Measurements from ENCODE around the gene TCERG1L.

Gene TCERG1L

GRCh38 chr10:131071721-131072120, 239.8 kb downstream of the TCERG1L start:
- no peaks in the 10 kb centered on the region for H3K9me3 ChIP-seq (ENCODE audit: control insufficient read depth, low read length)
- H3K9ac ChIP-seq = no peak overlapping the region
- no peaks in the 10 kb centered on the region for H3K36me3 ChIP-seq (ENCODE audit: control insufficient read depth, insufficient read depth, low read length)
- no peak overlapping the region for H3K27ac ChIP-seq
- TF ChIP-seq CTCF (IDR thresholded peaks at IDR 0.05) = no peak
- no peaks in the 10 kb centered on the region for H3K4me1 ChIP-seq
- no peaks in the 10 kb centered on the region for H3K27me3 ChIP-seq (ENCODE audit: control insufficient read depth, insufficient read depth, low read length)
- no peak overlapping the region for H2AFZ ChIP-seq
- H3K4me3 ChIP-seq (ENCODE audit: low read depth, low read length) = no peak overlapping the region
- H3K4me2 ChIP-seq (ENCODE audit: low read length) = no peak overlapping the region
- no peaks in the 10 kb centered on the region for H3K79me2 ChIP-seq

- Histone ChIP-seq H3K27ac (no peak overlapping the region), H3K4me3 (ENCODE audit: low read depth, low read length) (no peak overlapping the region), H3K9me3 (ENCODE audit: control insufficient read depth, low read length) (no peaks in the 10 kb centered on the region), H2AFZ (no peak overlapping the region), H3K36me3 (ENCODE audit: control insufficient read depth, insufficient read depth, low read length) (no peaks in the 10 kb centered on the region), H3K27me3 (ENCODE audit: control insufficient read depth, insufficient read depth, low read length) (no peaks in the 10 kb centered on the region), H3K9ac (no peak overlapping the region), H3K4me2 (ENCODE audit: low read length) (no peak overlapping the region), H3K4me1 (no peaks in the 10 kb centered on the region), H3K79me2 (no peaks in the 10 kb centered on the region)
- no peak for TF ChIP-seq CTCF (IDR thresholded peaks at IDR 0.05)
Measured at GRCh38 chr10:131070856-131071255, 240.7 kb downstream of the TCERG1L start.

- no peaks in the 10 kb centered on the region for H3K27me3 ChIP-seq (ENCODE audit: control insufficient read depth, insufficient read depth, low read length)
- no peak overlapping the region for H3K27ac ChIP-seq
- no peak for TF ChIP-seq CTCF (IDR thresholded peaks at IDR 0.05)
- no peaks in the 10 kb centered on the region for H3K79me2 ChIP-seq
- H3K4me1 ChIP-seq = no peaks in the 10 kb centered on the region
- no peak overlapping the region for H3K4me3 ChIP-seq (ENCODE audit: low read depth, low read length)
- no peak overlapping the region for H3K9ac ChIP-seq
- H3K4me2 ChIP-seq (ENCODE audit: low read length) = no peak overlapping the region
- H2AFZ ChIP-seq = no peak overlapping the region
- H3K36me3 ChIP-seq (ENCODE audit: control insufficient read depth, insufficient read depth, low read length) = no peaks in the 10 kb centered on the region
- no peaks in the 10 kb centered on the region for H3K9me3 ChIP-seq (ENCODE audit: control insufficient read depth, low read length)
Measured at GRCh38 chr10:131068760-131069159, 242.8 kb downstream of the TCERG1L start.

- Histone ChIP-seq H3K36me3 (ENCODE audit: control insufficient read depth, insufficient read depth, low read length) (no peaks in the 10 kb centered on the region), H2AFZ (no peak overlapping the region)
- no peak for TF ChIP-seq CTCF (IDR thresholded peaks at IDR 0.05)
Measured at GRCh38 chr10:131068311-131068710, 243.2 kb downstream of the TCERG1L start.

GRCh38 chr10:131067690-131068089, 243.8 kb downstream of the TCERG1L start:
- Histone ChIP-seq H3K36me3 (ENCODE audit: control insufficient read depth, insufficient read depth, low read length) (no peaks in the 10 kb centered on the region), H3K9ac (no peak overlapping the region), H3K27me3 (ENCODE audit: control insufficient read depth, insufficient read depth, low read length) (no peaks in the 10 kb centered on the region), H3K4me1 (no peaks in the 10 kb centered on the region), H2AFZ (no peak overlapping the region), H3K27ac (no peak overlapping the region), H3K4me2 (ENCODE audit: low read length) (no peak overlapping the region), H3K4me3 (ENCODE audit: low read depth, low read length) (no peak overlapping the region), H3K79me2 (no peaks in the 10 kb centered on the region), H3K9me3 (ENCODE audit: control insufficient read depth, low read length) (no peaks in the 10 kb centered on the region)
- TF ChIP-seq CTCF (IDR thresholded peaks at IDR 0.05) = no peak

More at GRCh38 chr10:131068311-131068710, 243.2 kb downstream of the TCERG1L start:
- Histone ChIP-seq H3K79me2 (no peaks in the 10 kb centered on the region), H3K4me2 (ENCODE audit: low read length) (no peak overlapping the region), H3K27ac (no peak overlapping the region), H3K4me1 (no peaks in the 10 kb centered on the region), H3K27me3 (ENCODE audit: control insufficient read depth, insufficient read depth, low read length) (no peaks in the 10 kb centered on the region), H3K9ac (no peak overlapping the region), H3K9me3 (ENCODE audit: control insufficient read depth, low read length) (no peaks in the 10 kb centered on the region), H3K4me3 (ENCODE audit: low read depth, low read length) (no peak overlapping the region)
